GM18508 (cell line): Measurements from ENCODE around the gene RAP1A.

Source experiments
- ATAC-seq: cut with Tn5 transposase; IDR thresholded peaks from one replicate; pipeline ENCODE4 v1.9.1; 2021; ENCODE audit warnings: moderate number of reproducible peaks; ENCODE audit not compliant: insufficient read depth, unreplicated experiment

RAP1A gene

GRCh38 chr1:111706921-111707320 lies 87.3 kb downstream of the RAP1A start:
- ATAC-seq: no peak

- no peak for ATAC-seq
Measured at GRCh38 chr1:111707906-111708305, 88.3 kb downstream of the RAP1A start.

- ATAC-seq: no peak
Measured at GRCh38 chr1:111709986-111710385, 90.4 kb downstream of the RAP1A start.

GRCh38 chr1:111716333-111716732 lies 96.7 kb downstream of the RAP1A start:
- no peak for ATAC-seq

- ATAC-seq: no peak
Measured at GRCh38 chr1:111717450-111717849, 97.9 kb downstream of the RAP1A start.

GRCh38 chr1:111719135-111719534 lies 99.5 kb downstream of the RAP1A start:
- ATAC-seq: no peak

- ATAC-seq: no peak
Measured at GRCh38 chr1:111719674-111720132, 100.1 kb downstream of the RAP1A start.

- ATAC-seq: no peak
Measured at GRCh38 chr1:111720274-111720976, 100.8 kb downstream of the RAP1A start.

GRCh38 chr1:111720977-111721786 lies 101.6 kb downstream of the RAP1A start:
- ATAC-seq: no peak

- ATAC-seq: no peak
Measured at GRCh38 chr1:111723091-111723806, 103.7 kb downstream of the RAP1A start.

GRCh38 chr1:111723871-111724270 lies 104.3 kb downstream of the RAP1A start:
- no peak for ATAC-seq

- no peak for ATAC-seq
Measured at GRCh38 chr1:111725192-111725591, 105.6 kb downstream of the RAP1A start.

GRCh38 chr1:111727056-111727455 lies 107.5 kb downstream of the RAP1A start:
- ATAC-seq: no peak

GRCh38 chr1:111729271-111729921 lies 109.8 kb downstream of the RAP1A start:
- ATAC-seq: no peak

GRCh38 chr1:111729946-111730681 lies 110.5 kb downstream of the RAP1A start:
- ATAC-seq: no peak

- ATAC-seq: no peak
Measured at GRCh38 chr1:111730706-111731105, 111.1 kb downstream of the RAP1A start.

GRCh38 chr1:111731956-111732355 lies 112.4 kb downstream of the RAP1A start:
- no peak for ATAC-seq

GRCh38 chr1:111732718-111733117 lies 113.1 kb downstream of the RAP1A start:
- no peak for ATAC-seq

GRCh38 chr1:111733183-111733991 lies 113.8 kb downstream of the RAP1A start:
- no peak for ATAC-seq
